AG10803 (cell line): Measurements from ENCODE around the gene CST7.
A peak's percentile ranks its signal among the peaks of the same experiment; 100 is the strongest.

ENCODE experiments used
- DNase-seq: peaks from one replicate; pipeline ENCODE4 v3.0.0; 2010; ENCODE audit warnings: low read depth
- H3K4me3 ChIP-seq: 2 replicates; pipeline ENCODE4 v1.5.1; 2011; ENCODE audit warnings: mild to moderate bottlenecking, low read length, control low read depth
- CTCF ChIP-seq: conservative IDR thresholded peaks from 2 replicates; pipeline ENCODE4 v1.5.1; 2011; ENCODE audit warnings: mild to moderate bottlenecking, low read length, control low read depth, inconsistent platforms

The CST7 gene

DNA sequence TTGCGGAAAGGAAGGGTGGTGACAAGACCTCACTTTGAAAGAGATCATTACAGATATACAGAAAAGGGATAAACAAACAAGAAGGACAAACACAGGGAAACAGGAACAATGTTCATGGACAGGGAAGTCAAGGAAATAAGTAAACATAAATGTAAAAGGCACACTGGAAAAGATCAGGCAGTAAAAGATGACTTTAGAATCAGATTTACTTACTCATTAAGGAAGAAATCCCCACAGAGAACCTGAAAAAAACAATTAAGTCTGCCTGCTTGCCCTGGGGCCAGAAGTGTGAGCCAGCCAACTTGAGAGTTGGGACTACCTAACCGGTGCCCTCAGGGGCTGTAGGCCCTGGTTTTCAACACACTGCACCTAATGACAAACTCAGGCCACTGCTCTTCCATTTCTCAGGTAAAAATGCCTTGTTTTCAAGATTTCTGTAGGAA is 41.8 kb downstream of the CST7 start:
- no peak overlapping the region for H3K4me3 ChIP-seq
- TF ChIP-seq CTCF: no peak
- DNase-seq: no peak

DNA sequence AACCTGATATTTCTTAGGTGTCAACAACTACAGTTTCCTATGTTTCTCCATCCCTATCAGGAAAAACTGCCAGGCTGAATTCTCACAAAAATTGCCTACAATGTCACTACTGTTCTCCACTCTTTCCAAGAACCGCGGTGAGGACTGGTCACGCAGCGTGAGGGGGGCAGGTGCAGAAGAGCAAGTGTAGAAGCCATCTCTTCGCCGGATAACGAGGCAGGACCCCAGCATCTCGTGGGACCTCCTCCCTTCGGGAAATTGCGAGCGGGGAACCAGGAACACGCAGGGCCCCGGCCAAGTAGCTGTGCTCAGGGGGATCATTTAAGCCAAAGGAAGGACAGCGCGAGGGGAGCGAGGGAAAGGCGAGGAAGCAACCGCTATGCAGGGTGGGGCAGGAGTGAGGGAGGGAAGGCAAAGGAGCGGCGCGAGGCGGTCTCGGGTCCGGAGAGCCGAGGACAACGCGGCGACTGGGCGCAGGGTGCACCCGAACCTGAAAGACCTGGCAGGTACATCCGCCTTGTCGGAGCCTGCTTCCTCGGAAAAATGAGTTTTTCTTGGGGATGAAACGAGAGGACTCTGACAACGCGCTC is 42.9 kb downstream of the CST7 start:
- peak overlapping the region; percentile 94 for H3K4me3 ChIP-seq
- no peak for TF ChIP-seq CTCF
- no peak for DNase-seq

DNA sequence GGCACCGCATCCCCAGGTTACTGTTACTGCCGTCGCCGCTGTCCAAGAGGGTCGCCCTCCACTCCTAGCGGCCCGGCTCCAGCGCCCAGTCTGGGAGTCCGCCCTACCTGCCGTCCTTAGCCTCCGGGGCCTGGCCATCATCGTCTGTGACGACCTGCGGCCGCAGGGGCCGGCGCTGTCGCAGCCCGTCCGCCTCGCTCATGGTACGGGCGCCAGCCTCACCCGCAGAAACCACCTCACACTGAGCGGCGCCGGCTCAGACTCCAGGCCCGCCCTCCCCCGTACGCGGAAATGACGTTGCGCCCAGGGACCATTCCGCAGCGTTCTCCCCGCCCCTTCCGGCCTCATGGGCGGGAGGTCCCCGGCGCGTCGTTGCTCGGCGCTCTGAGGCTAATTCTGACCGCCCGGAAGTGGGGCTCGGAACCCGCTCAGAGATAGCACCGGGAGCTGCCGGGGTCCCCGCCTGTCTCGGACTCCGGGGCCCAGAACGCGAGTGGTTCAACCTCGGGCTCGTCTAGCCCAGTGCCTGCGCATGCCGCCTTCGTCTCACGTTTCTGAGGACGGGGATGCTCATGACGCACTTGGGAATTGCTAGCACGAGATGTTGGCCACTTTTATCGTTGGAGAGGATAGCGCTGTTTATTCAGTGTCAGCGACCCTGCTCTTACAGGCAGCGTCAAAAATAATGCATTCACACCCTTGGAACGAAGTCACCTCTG is 43.6 kb downstream of the CST7 start, which contains the start of gene APMAP:
Gene APMAP, minus strand, starts transcription at position 265 of the 719 bp plus-strand sequence. Its CDS starts 63 bp downstream, at position 202.
- peak within 1 kb of the TSS; percentile 94 for H3K4me3 ChIP-seq
- no peak for TF ChIP-seq CTCF
- peak; percentile 88 for DNase-seq

DNA sequence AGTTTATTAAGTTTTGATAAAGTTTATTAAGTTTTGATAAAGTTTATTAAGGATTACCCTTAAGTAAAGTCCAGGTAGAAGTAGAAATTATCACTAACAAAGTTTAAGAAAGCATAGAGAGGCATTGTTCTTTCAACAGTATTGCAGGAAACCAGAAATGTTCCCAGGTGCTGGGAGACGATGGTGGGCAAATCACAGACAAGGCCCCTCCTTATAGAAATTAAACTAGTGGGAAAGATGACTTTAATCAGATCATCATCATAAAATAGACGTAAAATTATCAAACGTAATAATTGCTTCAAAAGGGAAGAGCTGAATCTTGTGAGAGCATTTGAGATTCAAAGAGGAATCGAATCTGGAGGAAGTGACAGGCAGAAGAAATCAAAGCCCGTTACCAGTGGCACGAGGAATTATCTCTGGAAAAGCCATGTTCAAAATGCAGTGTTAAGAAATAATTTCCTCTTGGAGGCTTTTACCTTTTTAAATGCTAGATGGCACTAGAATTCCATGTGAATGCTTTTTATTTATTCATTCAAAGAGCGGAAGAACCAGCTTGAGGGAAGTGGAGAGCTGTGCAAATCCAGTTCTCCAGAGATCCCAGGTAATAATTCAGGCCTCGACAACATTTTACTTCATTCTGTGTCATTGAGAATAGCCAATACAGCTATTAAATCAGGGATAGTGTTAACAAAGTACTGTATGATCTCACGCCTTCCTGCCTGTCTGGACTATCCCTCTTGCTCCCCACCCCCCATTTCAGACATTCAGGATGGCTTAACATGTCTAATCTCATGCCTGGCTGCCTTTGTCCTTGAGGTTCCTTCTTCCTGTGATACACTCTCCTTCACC is 44.5 kb downstream of the CST7 start:
- TF ChIP-seq CTCF: peak; percentile 60
- DNase-seq: peak; percentile 62
- peak overlapping the region; percentile 94 for H3K4me3 ChIP-seq

DNA sequence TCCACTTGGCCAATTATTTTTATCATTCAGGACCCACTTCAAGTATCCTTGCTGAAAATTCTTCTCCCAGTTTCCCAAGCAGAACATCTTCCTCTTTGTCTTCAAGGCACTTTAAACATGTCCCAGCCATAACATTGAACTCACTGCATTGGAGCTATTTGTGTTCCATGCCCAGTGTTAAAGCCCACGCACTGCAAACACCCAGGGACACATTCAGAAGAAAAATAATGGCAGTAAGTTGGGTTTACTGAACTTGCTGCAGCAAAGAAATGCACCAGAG is 45.1 kb downstream of the CST7 start:
- H3K4me3 ChIP-seq: no peak overlapping the region
- no peak for DNase-seq
- no peak for TF ChIP-seq CTCF

DNA sequence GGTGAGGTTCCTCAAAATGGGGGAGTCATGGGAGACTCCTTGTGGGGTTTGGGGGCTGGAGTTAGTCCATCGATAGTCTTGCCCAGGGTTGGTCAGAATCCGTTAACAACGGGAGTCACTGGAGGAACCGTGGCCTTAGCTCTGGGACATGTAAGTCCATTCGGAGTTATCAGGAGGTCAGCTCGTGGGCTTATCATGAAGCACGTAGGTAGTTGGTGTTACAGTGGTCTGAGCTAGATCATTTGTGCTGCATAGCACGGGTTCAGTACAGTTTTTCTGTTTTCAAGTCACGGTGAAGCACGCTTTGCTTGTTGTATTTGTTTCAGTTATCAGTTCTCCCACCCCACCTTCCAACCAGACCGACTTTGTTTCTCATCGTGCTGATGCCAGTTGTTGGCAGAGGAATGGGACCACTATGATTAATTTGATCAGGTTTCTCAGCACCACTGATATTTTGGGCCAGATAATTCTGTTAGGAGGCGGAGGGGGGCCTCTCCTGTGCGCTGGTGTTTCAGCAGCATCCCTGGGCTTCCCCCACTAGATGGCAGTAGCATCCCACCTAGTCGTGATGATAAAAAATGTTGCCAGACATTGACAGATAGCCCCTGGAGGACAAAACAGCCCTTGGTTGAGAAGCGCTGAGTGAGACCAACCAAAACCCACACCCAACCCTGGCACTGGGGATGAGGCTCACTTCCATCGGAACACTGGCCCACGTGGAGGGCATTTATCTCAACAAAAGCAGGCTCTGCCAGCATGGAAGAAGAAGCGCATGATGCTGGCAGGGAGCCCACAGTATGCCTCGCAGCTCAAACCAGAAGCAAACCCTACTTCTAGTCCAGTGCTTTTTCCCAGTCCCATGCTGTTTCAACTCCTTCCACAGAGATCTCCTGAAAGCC is 45.6 kb downstream of the CST7 start:
- peak; percentile 97 for TF ChIP-seq CTCF
- H3K4me3 ChIP-seq: peak overlapping the region; percentile 50

More for the DNA sequence above, 45.6 kb downstream of the CST7 start:
- peak; percentile 61 for DNase-seq
